Sigmoid colon (tissue), 7 donors: ENCODE data around the gene SLC17A9. TPM values are rescaled to one million over a fixed set of nuclear protein-coding genes. Genes with fewer than 3 reads are reported as not detected.

Experiments used
- DNase-seq: peaks from one replicate; pipeline ENCODE4 v3.0.0-alpha.2; 2019
- H3K27ac ChIP-seq, 4 donors: fragments of 200-600 bp; sonication (generic); one replicate each; pipeline ENCODE4 v1.5.1; 2016 to 2019; ENCODE audit warnings: mild to moderate bottlenecking in 1 of 4
- H3K27me3 ChIP-seq, 3 donors: fragments of 200-600 bp; sonication (generic); one replicate each; pipeline ENCODE4 v1.5.1; 2019; ENCODE audit warnings: mild to moderate bottlenecking in 1 of 3
- H3K36me3 ChIP-seq, 4 donors: fragments of 200-600 bp; sonication (generic); one replicate each; pipeline ENCODE4 v1.5.1; 2016 to 2019
- H3K4me1 ChIP-seq, 4 donors: fragments of 200-600 bp; sonication (generic); one replicate each; pipeline ENCODE4 v1.5.1; 2017 to 2019
- H3K4me3 ChIP-seq, 4 donors: fragments of 200-600 bp; sonication (generic); one replicate each; pipeline ENCODE4 v1.5.1; 2017 to 2019; ENCODE audit warnings: mild to moderate bottlenecking in 2 of 4, moderate library complexity in 1 of 4
- H3K9me3 ChIP-seq, 4 donors: fragments of 200-600 bp in 3 of 4; sonication (generic) in 3 of 4; one replicate each; pipeline versions ENCODE4 v1.5.1 to v1.6.1; 2013 to 2019
- EP300 ChIP-seq, 4 donors: sonication (generic); formaldehyde crosslinking; IDR thresholded peaks; one replicate each; pipeline ENCODE4 v1.6.1; 2017; ENCODE audit warnings: antibody characterized with exemption in 4 of 4
- POLR2A ChIP-seq, 2 donors: fragments of 450-650 bp; IDR thresholded peaks; one replicate each; pipeline ENCODE4 v1.6.1; 2016; ENCODE audit warnings: antibody characterized with exemption in 2 of 2, mild to moderate bottlenecking in 2 of 2, moderate library complexity in 2 of 2
- POLR2AphosphoS5 ChIP-seq, 4 donors: sonication (generic); formaldehyde crosslinking; IDR thresholded peaks; one replicate each; pipeline ENCODE4 v1.6.1; 2017; ENCODE audit warnings: antibody characterized with exemption in 4 of 4
- WGBS, 2 donors: extraction: QIAGEN DNeasy Blood & Tissue Kit; methylation state at CpG; one replicate each; pipeline ENCODE4 v1.1.7; 2013; 5-methylcytosine and 5-hydroxymethylcytosine counted together
- intact Hi-C: fragments of 100-400 bp; cut with DNase I; formaldehyde crosslinking; loops from one replicate; pipeline ENCODE4 v1.15.1; 2023
- polyA plus RNA-seq, 3 donors: library from polyadenylated mRNA; stranded (reverse); fragments of 200-250 nt; gene quantifications; one replicate each; pipeline ENCODE4 v1.2.3, GENCODE V29; 2013
- total RNA-seq, 4 donors: library from RNA; depleted of rRNA; stranded (reverse); fragments of >200 nt; gene quantifications; one replicate each; pipeline ENCODE4 v1.1.0, GENCODE V29; 2016
- TF ChIP-seq, protein P1 (sequence below), 4 experiments: fragments of 450-650 bp in 3 of 4; fragments of 200-600 bp in 1 of 4; IDR thresholded peaks; one replicate each; pipeline ENCODE4 v1.5.1; 2016 to 2019; ENCODE audit warnings: antibody characterized with exemption in 4 of 4, mild to moderate bottlenecking in 3 of 4, moderate library complexity in 2 of 4
- donor health status: healthy with polysubstance abuse.
- donor health status: Bipolar disorder and iron deficiency.
- donor health status: healthy.

Gene SLC17A9
- total and polyA plus RNA-seq, 7 donors = 0.60 to 15.4 (median 2.9) TPM

DNA sequence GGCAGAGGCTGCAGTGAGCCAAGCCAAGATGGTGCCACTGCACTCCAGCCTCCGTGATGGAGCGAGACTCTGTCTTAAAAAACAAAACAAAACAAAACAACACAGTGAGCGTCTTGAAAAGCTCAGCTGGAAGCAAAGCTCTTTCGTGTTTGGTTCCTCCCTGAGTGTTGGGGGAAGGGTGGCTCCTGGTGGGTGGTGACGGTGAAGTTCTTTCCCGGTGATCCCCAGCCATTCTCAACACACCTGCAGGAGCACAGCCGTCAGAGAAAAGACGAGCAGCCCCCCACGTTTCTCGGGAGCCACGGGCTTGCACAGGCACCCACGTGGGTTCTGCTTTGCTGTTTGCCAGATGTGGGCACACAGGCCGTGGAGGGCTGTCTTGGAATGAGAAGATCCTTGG lies 51.0 kb downstream of the SLC17A9 start:
- Histone ChIP-seq H3K4me3 (no peak overlapping the region), H3K27ac (no peak overlapping the region), H3K36me3 (no peaks in the 10 kb centered on the region), H3K27me3 (peaks cover 55 to 100% (median 94%) of the 10 kb centered on the region in 3 donors), H3K9me3 (no peaks in the 10 kb centered on the region), H3K4me1 (peaks cover 0 to 29% (median 18%) of the 10 kb centered on the region in 4 donors)
- intact Hi-C loops = no loop called here
- DNase-seq = no peak
- TF ChIP-seq POLR2A (IDR thresholded peaks at IDR 0.05) (no peak), EP300 (IDR thresholded peaks at IDR 0.05) (no peak), POLR2AphosphoS5 (IDR thresholded peaks at IDR 0.05) (no peak)
- TF ChIP-seq, protein P1, sequence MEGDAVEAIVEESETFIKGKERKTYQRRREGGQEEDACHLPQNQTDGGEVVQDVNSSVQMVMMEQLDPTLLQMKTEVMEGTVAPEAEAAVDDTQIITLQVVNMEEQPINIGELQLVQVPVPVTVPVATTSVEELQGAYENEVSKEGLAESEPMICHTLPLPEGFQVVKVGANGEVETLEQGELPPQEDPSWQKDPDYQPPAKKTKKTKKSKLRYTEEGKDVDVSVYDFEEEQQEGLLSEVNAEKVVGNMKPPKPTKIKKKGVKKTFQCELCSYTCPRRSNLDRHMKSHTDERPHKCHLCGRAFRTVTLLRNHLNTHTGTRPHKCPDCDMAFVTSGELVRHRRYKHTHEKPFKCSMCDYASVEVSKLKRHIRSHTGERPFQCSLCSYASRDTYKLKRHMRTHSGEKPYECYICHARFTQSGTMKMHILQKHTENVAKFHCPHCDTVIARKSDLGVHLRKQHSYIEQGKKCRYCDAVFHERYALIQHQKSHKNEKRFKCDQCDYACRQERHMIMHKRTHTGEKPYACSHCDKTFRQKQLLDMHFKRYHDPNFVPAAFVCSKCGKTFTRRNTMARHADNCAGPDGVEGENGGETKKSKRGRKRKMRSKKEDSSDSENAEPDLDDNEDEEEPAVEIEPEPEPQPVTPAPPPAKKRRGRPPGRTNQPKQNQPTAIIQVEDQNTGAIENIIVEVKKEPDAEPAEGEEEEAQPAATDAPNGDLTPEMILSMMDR (IDR thresholded peaks at IDR 0.05) = no peak
- 11 to 25% methylated on average over 13 of the region's 13 CpGs for WGBS, 2 donors

DNA sequence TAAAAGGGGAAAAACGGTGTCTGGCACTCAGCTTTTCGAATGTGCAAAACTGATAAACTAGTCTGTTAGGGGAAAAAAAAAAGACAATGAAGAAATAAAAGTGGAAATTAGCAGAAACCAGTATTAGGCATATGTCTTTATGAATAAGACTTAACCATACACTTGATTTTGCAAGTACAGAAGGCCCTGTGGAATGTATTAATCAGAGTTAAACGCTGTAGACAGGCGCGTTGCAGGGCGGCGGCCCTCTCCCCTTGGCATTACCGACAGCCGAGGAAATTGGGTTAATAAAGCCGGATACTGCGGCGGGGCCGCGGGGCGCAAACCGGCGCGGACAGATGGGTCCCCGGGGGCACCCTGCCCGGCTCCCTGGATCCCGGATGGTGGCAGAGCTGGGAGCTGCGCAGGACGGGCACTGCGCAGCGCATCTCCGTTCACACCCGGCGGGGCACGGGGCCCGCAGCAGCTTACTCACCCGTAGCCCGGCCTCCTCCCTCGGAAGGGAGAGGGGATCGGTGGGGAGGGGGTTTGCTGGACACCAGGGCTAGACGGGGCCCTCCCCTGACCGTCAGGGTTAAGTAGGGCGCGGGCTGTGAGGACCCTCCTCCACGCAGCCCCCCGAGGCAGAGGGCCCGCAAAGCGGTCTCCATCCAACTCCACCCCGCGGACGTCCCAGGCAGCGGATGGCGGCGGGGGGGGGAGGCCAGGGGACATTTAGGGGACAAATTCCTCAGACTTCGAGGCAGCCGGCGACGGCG lies 52.3 kb downstream of the SLC17A9 start:
- DNase-seq = no peak
- intact Hi-C loops = no loop called here
- TF ChIP-seq EP300 (IDR thresholded peaks at IDR 0.05) = no peak
- no peak for TF ChIP-seq POLR2A (IDR thresholded peaks at IDR 0.05)
- no peak overlapping the region for H3K4me3 ChIP-seq
- peaks cover 0 to 41% (median 27%) of the 10 kb centered on the region in 4 donors for H3K4me1 ChIP-seq
- WGBS, 2 donors = 5 to 14% methylated on average over 53 of the region's 53 CpGs
- H3K27ac ChIP-seq = no peak overlapping the region
- peaks cover 65 to 100% (median 95%) of the 10 kb centered on the region in 3 donors for H3K27me3 ChIP-seq
- H3K36me3 ChIP-seq = no peaks in the 10 kb centered on the region
- H3K9me3 ChIP-seq = no peaks in the 10 kb centered on the region

DNA sequence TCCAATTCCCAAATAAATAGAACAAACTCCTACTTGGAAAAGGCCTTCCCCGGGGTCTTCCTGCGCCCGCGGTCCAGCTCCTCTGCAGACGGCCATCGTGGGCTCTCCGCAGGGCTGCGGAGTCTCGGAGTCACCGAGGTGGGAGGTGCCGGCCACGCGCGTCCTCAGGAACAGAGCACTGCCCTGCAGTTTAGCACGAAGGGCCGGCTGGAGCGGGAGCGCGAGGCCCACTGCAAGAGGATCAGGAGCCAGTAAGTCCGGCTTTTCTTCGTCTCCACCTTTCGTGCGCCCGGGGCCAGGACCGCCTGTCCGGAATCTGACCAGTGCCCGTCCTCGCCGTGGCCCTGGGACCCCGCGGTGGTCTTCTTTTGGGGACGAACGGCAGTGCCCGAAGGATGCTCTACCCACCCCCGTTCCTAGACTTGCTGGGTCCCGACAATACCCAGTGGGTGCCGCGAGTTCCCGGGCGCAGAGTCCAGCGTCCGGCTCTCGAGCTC lies 52.9 kb downstream of the SLC17A9 start:
- H3K4me1 ChIP-seq = peaks cover 0 to 41% (median 27%) of the 10 kb centered on the region in 4 donors
- H3K27me3 ChIP-seq = peaks cover 68 to 100% (median 96%) of the 10 kb centered on the region in 3 donors
- intact Hi-C loops = no loop called here

GRCh38 chr20:63005862-63006539 lies 53.5 kb downstream of the SLC17A9 start:
- peaks cover 0 to 41% (median 27%) of the 10 kb centered on the region in 4 donors for H3K4me1 ChIP-seq
- no peak for DNase-seq

More for the DNA sequence above, 52.9 kb downstream of the SLC17A9 start:
- no peak for TF ChIP-seq POLR2AphosphoS5 (IDR thresholded peaks at IDR 0.05)
- TF ChIP-seq EP300 (IDR thresholded peaks at IDR 0.05) = no peak
- no peak for TF ChIP-seq POLR2A (IDR thresholded peaks at IDR 0.05)
- TF ChIP-seq, protein P1 (IDR thresholded peaks at IDR 0.05) = no peak
- Histone ChIP-seq H3K9me3 (no peaks in the 10 kb centered on the region), H3K27ac (no peak overlapping the region), H3K4me3 (no peak overlapping the region), H3K36me3 (no peaks in the 10 kb centered on the region)
- DNase-seq = no peak
- 5 to 16% methylated on average over 43 of the region's 43 CpGs for WGBS, 2 donors

More at GRCh38 chr20:63005862-63006539, 53.5 kb downstream of the SLC17A9 start:
- 3 to 5% methylated on average over 90 of the region's 90 CpGs for WGBS, 2 donors
- no peaks in the 10 kb centered on the region for H3K9me3 ChIP-seq
- TF ChIP-seq, protein P1 (IDR thresholded peaks at IDR 0.05) = no peak
- TF ChIP-seq EP300 (IDR thresholded peaks at IDR 0.05) (no peak), POLR2A (IDR thresholded peaks at IDR 0.05) (no peak), POLR2AphosphoS5 (IDR thresholded peaks at IDR 0.05) (no peak)
- no peaks in the 10 kb centered on the region for H3K36me3 ChIP-seq
- peak overlapping the region in 1 of 4 donors; percentile 15 for H3K4me3 ChIP-seq
- no peak overlapping the region for H3K27ac ChIP-seq
- intact Hi-C loops = no loop called here
- peaks cover 69 to 100% (median 94%) of the 10 kb centered on the region in 3 donors for H3K27me3 ChIP-seq
